ENCODE results near the gene SMIM3. TPM values are rescaled to one million over a fixed set of nuclear protein-coding genes. Genes with fewer than 3 reads are reported as not detected.

Gene SMIM3
- total and polyA plus RNA-seq, 2 of the 4 experiments (the other 2 are of a cell fraction): 37.5 to 53.4 TPM

- H3K4me2 ChIP-seq (ENCODE audit: low read depth, low read length): peak overlapping the region; percentile 92
- H3K56ac ChIP-seq (ENCODE audit: extremely low read depth, insufficient read depth, low read length): peak overlapping the region; percentile 71
- H4K20me1 ChIP-seq (ENCODE audit: insufficient read depth, low read length): peaks cover 5% of the 10 kb centered on the region
- 0% methylated on average over 2 of the region's 7 CpGs; no CpG with 5 or more reads in 1 of the 2 experiments for WGBS, 2 experiments (ENCODE audit: extremely low coverage in 2 of 2, insufficient read length in 1 of 2)
- H2BK20ac ChIP-seq (ENCODE audit: low read depth, low read length): peak overlapping the region; percentile 66
- peak; percentile 95 for ATAC-seq (ENCODE audit: low read depth)
- peak overlapping the region; percentile 81 to 85 for H4K8ac ChIP-seq (ENCODE audit: low read depth in 2 of 2, low read length in 2 of 2)
- no peak overlapping the region for H2AFZ ChIP-seq (replicated peaks; ENCODE audit: low read length, poor library complexity)
- H3K14ac ChIP-seq (replicated peaks; ENCODE audit: low read depth, low read length): peak overlapping the region; percentile 20
- TF ChIP-seq RAD21 (IDR thresholded peaks at IDR 0.05; ENCODE audit: low read length) (no peak), BHLHE40 (IDR thresholded peaks at IDR 0.05; ENCODE audit: low read depth, low read length) (peak; percentile 70), CEBPB (IDR thresholded peaks at IDR 0.05; ENCODE audit: low read depth, low read length) (no peak; the same call in 1 of the 2 replicates), RFX5 (IDR thresholded peaks at IDR 0.05; ENCODE audit: low read depth, low read length) (no peak), FOS (IDR thresholded peaks at IDR 0.05; ENCODE audit: low read depth, low read length) (peak; percentile 94), MAZ (IDR thresholded peaks at IDR 0.05; ENCODE audit: borderline replicate concordance, low read depth, low read length) (peak; percentile 33; the same call in 1 of the 2 replicates), POLR2A (IDR thresholded peaks at IDR 0.05; ENCODE audit: low read depth, low read length) (peak; percentile 56; the same call in 1 of the 2 replicates), CHD1 (IDR thresholded peaks at IDR 0.05; ENCODE audit: low read depth, low read length) (no peak), RCOR1 (IDR thresholded peaks at IDR 0.05; ENCODE audit: insufficient replicate concordance, low read length) (peak; percentile 97), MAFK (IDR thresholded peaks at IDR 0.05; ENCODE audit: low read depth, low read length) (peak; percentile 58)
- no peak overlapping the region; the same call in 1 of the 2 replicates for H3K4me3 ChIP-seq (ENCODE audit: insufficient read depth, low read depth, low read length)
- peak overlapping the region; percentile 68 for H2BK120ac ChIP-seq (ENCODE audit: low read depth, low read length)
- intact Hi-C loops (cut with micrococcal nuclease) (loop anchor here (5.0 kb wide), 1 partner anchor 33 kb away; the partner anchor contains the start of gene DCTN4), in situ Hi-C loops (cut with MboI; ENCODE audit: low sequenced_read_pairs) (loop anchor here (10.0 kb wide), 1 partner anchor 375 kb away; no protein-coding TSS in a partner anchor), dilution Hi-C loops (cut with HindIII; ENCODE audit: low sequenced_read_pairs, unreplicated experiment) (no loop called here)
- peak overlapping the region; percentile 63; the same call in 2 of the 3 replicates for H2BK15ac ChIP-seq (ENCODE audit: low read depth, low read length)
- H3K36me3 ChIP-seq (ENCODE audit: control insufficient read depth, insufficient read depth, low read length): no peaks in the 10 kb centered on the region
- no peak overlapping the region for H2AK9ac ChIP-seq (replicated peaks; ENCODE audit: low read depth, low read length, poor library complexity)
- no peaks in the 10 kb centered on the region for H3K9me3 ChIP-seq (ENCODE audit: control insufficient read depth, insufficient read depth, low read length)
- H2AK5ac ChIP-seq (ENCODE audit: low read depth, low read length): peak overlapping the region; percentile 78
- H4K5ac ChIP-seq (ENCODE audit: low read depth, low read length): peak overlapping the region; percentile 86
- H3K27ac ChIP-seq (ENCODE audit: insufficient read depth, low read length): peak overlapping the region; percentile 94
- no TSS peak for BruUV-seq (replicated peaks)
- POLR2A ChIA-PET (ENCODE audit: unreplicated experiment): interaction anchor here (0.5 to 1.2 kb wide), 3 partner anchors 9 to 28 kb away, joined by 3 to 5 read pairs (median 4); partner anchors contain the start of gene SMIM3
- peak; percentile 99 for DNase-seq
- peak overlapping the region; percentile 39 for H3K23ac ChIP-seq (ENCODE audit: low read depth, low read length)
- CTCF ChIA-PET: interaction anchor here (0.7 to 4.1 kb wide), 4 partner anchors 11 to 89 kb away, joined by 3 to 24 read pairs (median 3); partner anchors contain the start of genes RBM22 and SMIM3
- H3K4me1 ChIP-seq (ENCODE audit: control insufficient read depth, insufficient read depth, low read length): peaks cover 15% of the 10 kb centered on the region
- H3K4ac ChIP-seq (ENCODE audit: low read depth, low read length): peak overlapping the region; percentile 88
- peak overlapping the region; percentile 94 for H3K18ac ChIP-seq (ENCODE audit: low read depth, low read length)
- H3K9me1 ChIP-seq (ENCODE audit: insufficient read depth, low read length): peaks cover 13% of the 10 kb centered on the region
- H2BK5ac ChIP-seq (ENCODE audit: low read depth, low read length, poor library complexity, severe bottlenecking): peak overlapping the region; percentile 95
- no peaks in the 10 kb centered on the region for H3K27me3 ChIP-seq (ENCODE audit: control insufficient read depth, insufficient read depth, low read length)
- peak overlapping the region; percentile 66; the same call in 1 of the 2 replicates for H3K9ac ChIP-seq (ENCODE audit: low read depth, low read length)
- peaks cover 13 to 49% of the 10 kb centered on the region in 2 experiments for H3K79me1 ChIP-seq (ENCODE audit: low read depth in 1 of 2, low read length in 2 of 2)
- peak overlapping the region; percentile 85 for H4K91ac ChIP-seq (ENCODE audit: insufficient read depth, low read depth, low read length)
Observed at GRCh38 chr5:150789943-150790611, 11.5 kb downstream of the SMIM3 start.

All from IMR-90 (cell line).